Gastrocnemius medialis (tissue), 4 donors: ENCODE results near the gene SLC7A6OS.

Source experiments
- POLR2A ChIP-seq, 2 donors: fragments of 450-650 bp; IDR thresholded peaks; one replicate each; pipeline ENCODE4 v1.6.1; 2017; ENCODE audit warnings: antibody characterized with exemption in 2 of 2, mild to moderate bottlenecking in 2 of 2, moderate library complexity in 2 of 2
- TF ChIP-seq, protein P1 (sequence below), 5 experiments: fragments of 450-650 bp in 3 of 5; fragments of 200-600 bp in 2 of 5; sonication (generic) in 2 of 5; IDR thresholded peaks in 4 of 5; conservative IDR thresholded peaks in 1 of 5; 1 replicate in 4 of 5; 2 replicates in 1 of 5; pipeline ENCODE4 v1.5.1; 2016 to 2019; ENCODE audit warnings: antibody characterized with exemption in 5 of 5, mild to moderate bottlenecking in 3 of 5, moderate library complexity in 3 of 5

- TF ChIP-seq, protein P1, sequence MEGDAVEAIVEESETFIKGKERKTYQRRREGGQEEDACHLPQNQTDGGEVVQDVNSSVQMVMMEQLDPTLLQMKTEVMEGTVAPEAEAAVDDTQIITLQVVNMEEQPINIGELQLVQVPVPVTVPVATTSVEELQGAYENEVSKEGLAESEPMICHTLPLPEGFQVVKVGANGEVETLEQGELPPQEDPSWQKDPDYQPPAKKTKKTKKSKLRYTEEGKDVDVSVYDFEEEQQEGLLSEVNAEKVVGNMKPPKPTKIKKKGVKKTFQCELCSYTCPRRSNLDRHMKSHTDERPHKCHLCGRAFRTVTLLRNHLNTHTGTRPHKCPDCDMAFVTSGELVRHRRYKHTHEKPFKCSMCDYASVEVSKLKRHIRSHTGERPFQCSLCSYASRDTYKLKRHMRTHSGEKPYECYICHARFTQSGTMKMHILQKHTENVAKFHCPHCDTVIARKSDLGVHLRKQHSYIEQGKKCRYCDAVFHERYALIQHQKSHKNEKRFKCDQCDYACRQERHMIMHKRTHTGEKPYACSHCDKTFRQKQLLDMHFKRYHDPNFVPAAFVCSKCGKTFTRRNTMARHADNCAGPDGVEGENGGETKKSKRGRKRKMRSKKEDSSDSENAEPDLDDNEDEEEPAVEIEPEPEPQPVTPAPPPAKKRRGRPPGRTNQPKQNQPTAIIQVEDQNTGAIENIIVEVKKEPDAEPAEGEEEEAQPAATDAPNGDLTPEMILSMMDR (IDR thresholded peaks at IDR 0.05 in 4 of 5, conservative IDR thresholded peaks at IDR 0.05 in 1 of 5) = no peak
- no peak for TF ChIP-seq POLR2A (IDR thresholded peaks at IDR 0.05)
These were observed 31.9 kb upstream of the SLC7A6OS start for GRCh38 chr16:68342620-68343019.
